GM19438 (cell line): ENCODE measurements around the gene EHD3.

ENCODE experiments used
- ATAC-seq: cut with Tn5 transposase; IDR thresholded peaks from one replicate; pipeline ENCODE4 v1.9.1; 2021; ENCODE audit warnings: low read depth; ENCODE audit not compliant: unreplicated experiment

Gene EHD3

GRCh38 chr2:31253356-31254131 lies 19.6 kb downstream of the EHD3 start:
- no peak for ATAC-seq

GRCh38 chr2:31254237-31255203 lies 20.6 kb downstream of the EHD3 start:
- ATAC-seq: no peak

- ATAC-seq: peak; percentile 63
These were observed 22.1 kb downstream of the EHD3 start for GRCh38 chr2:31255911-31256571.

GRCh38 chr2:31256611-31257382 lies 22.8 kb downstream of the EHD3 start:
- ATAC-seq: peak; percentile 7

- no peak for ATAC-seq
These were observed 24.4 kb downstream of the EHD3 start for GRCh38 chr2:31258351-31258750.

- ATAC-seq: no peak
These were observed 25.1 kb downstream of the EHD3 start for GRCh38 chr2:31259075-31259474.

- no peak for ATAC-seq
These were observed 26.9 kb downstream of the EHD3 start for GRCh38 chr2:31260870-31261269.

GRCh38 chr2:31263636-31264190 lies 29.8 kb downstream of the EHD3 start:
- no peak for ATAC-seq

GRCh38 chr2:31265234-31265633 lies 31.3 kb downstream of the EHD3 start:
- no peak for ATAC-seq

- no peak for ATAC-seq
These were observed 32.9 kb downstream of the EHD3 start for GRCh38 chr2:31266804-31267203.

GRCh38 chr2:31267437-31268120 lies 33.6 kb downstream of the EHD3 start:
- no peak for ATAC-seq

GRCh38 chr2:31268344-31268743 lies 34.4 kb downstream of the EHD3 start:
- no peak for ATAC-seq

- ATAC-seq: no peak
These were observed 35.1 kb downstream of the EHD3 start for GRCh38 chr2:31269087-31269486.

- ATAC-seq: no peak
These were observed 36.2 kb downstream of the EHD3 start for GRCh38 chr2:31270131-31270530.

- ATAC-seq: no peak
These were observed 36.9 kb downstream of the EHD3 start for GRCh38 chr2:31270822-31271231.

GRCh38 chr2:31271851-31272267 lies 37.9 kb downstream of the EHD3 start:
- ATAC-seq: no peak

- no peak for ATAC-seq
These were observed 40.6 kb downstream of the EHD3 start for GRCh38 chr2:31274401-31275075.

GRCh38 chr2:31275976-31276375 lies 42.0 kb downstream of the EHD3 start:
- ATAC-seq: no peak

- no peak for ATAC-seq
These were observed 43.7 kb downstream of the EHD3 start for GRCh38 chr2:31277621-31278020.
